Measurements from ENCODE around the gene PLEKHA5. TPM values are rescaled to one million over a fixed set of nuclear protein-coding genes. Genes with fewer than 3 reads are reported as not detected.
"Not testable (repeated sequence)": the region's sequence is repeated elsewhere in the genome, so short reads cannot be mapped to it uniquely, and the experiment has no call there.

PLEKHA5 gene
- polyA plus RNA-seq, 1 of the 3 experiments (the other 2 are of a cell fraction): 7.1 TPM

- no peak for DNase-seq
- Histone ChIP-seq H3F3A (replicated peaks; ENCODE audit: insufficient read depth) (no peaks in the 10 kb centered on the region), H2AFZ (ENCODE audit: low read depth) (no peak overlapping the region), H4K20me1 (ENCODE audit: insufficient read depth) (no peaks in the 10 kb centered on the region), H3K4me3 (ENCODE audit: low read depth in 2 of 2, low read length in 1 of 2) (no peak overlapping the region), H3K9me3 (peaks cover 3% of the 10 kb centered on the region; the same call in 1 of the 2 replicates), H3K4me2 (no peak overlapping the region), H3K9me2 (0 out of 2 replicates have a peak, but pooled peaks cover 2% of the 10 kb centered on the region), H3K4me1 (ENCODE audit: control insufficient read depth in 1 of 2, insufficient read depth in 2 of 2, low read depth in 1 of 2, low read length in 1 of 2) (no peaks in the 10 kb centered on the region), H3K79me2 (ENCODE audit: insufficient read depth) (no peaks in the 10 kb centered on the region), H3K27ac (ENCODE audit: low read depth in 2 of 2, low read length in 1 of 2) (no peak overlapping the region), H3K9ac (no peak overlapping the region), H3K36me3 (replicated peaks in 1 of 2; ENCODE audit: control insufficient read depth in 1 of 2, insufficient read depth in 2 of 2, low read length in 1 of 2) (peaks cover 3 to 25% of the 10 kb centered on the region in 2 experiments), H3K27me3 (ENCODE audit: insufficient read depth) (no peaks in the 10 kb centered on the region)
- ChIA-PET CTCF (interaction anchor here (0.7 to 1.1 kb wide), 3 partner anchors 16 to 152 kb away, joined by 3 read pairs; no protein-coding TSS in a partner anchor), POLR2A (no interaction called here)
- no peak for TF ChIP-seq SIN3A (IDR thresholded peaks at IDR 0.05; ENCODE audit: borderline replicate concordance, low read depth, low read length)
- TF ChIP-seq IRF3 (IDR thresholded peaks at IDR 0.05; ENCODE audit: low read depth, low read length): no peak
- TF ChIP-seq FOSL2 (IDR thresholded peaks at IDR 0.05; ENCODE audit: borderline replicate concordance, low read depth): no peak
- no peak for TF ChIP-seq REST (IDR thresholded peaks at IDR 0.05; ENCODE audit: low read depth, low read length)
- WGBS (ENCODE audit: low lambda C conversion rate): 91% methylated on average over 5 of the region's 5 CpGs
Measured at GRCh38 chr12:19338405-19338804, 208.9 kb downstream of the PLEKHA5 start.

GRCh38 chr12:19350850-19351249, 221.3 kb downstream of the PLEKHA5 start:
- DNase-seq; H3K4me3 ChIP-seq (ENCODE audit: low read depth in 2 of 2, low read length in 1 of 2); H3K79me2 ChIP-seq (ENCODE audit: insufficient read depth); H4K20me1 ChIP-seq (ENCODE audit: insufficient read depth); H3K27me3 ChIP-seq (ENCODE audit: insufficient read depth); H3K4me1 ChIP-seq (ENCODE audit: control insufficient read depth in 1 of 2, insufficient read depth in 2 of 2, low read depth in 1 of 2, low read length in 1 of 2); POLR2A ChIA-PET; H3K4me2 ChIP-seq; H3K27ac ChIP-seq (ENCODE audit: low read depth in 2 of 2, low read length in 1 of 2); H3F3A ChIP-seq (replicated peaks; ENCODE audit: insufficient read depth); H3K9me3 ChIP-seq; H3K9me2 ChIP-seq; H3K9ac ChIP-seq; H2AFZ ChIP-seq (ENCODE audit: low read depth): not testable (repeated sequence)
- peaks cover 0 to 42% of the 10 kb centered on the region in 2 experiments for H3K36me3 ChIP-seq (replicated peaks in 1 of 2; ENCODE audit: control insufficient read depth in 1 of 2, insufficient read depth in 2 of 2, low read length in 1 of 2)
- CTCF ChIA-PET: interaction anchor here (1.6 kb wide), 1 partner anchor 15 kb away, joined by 4 read pairs; no protein-coding TSS in a partner anchor
- WGBS (ENCODE audit: low lambda C conversion rate): 96% methylated on average over 4 of the region's 4 CpGs

- no peak overlapping the region for H3K4me2 ChIP-seq
- H3K36me3 ChIP-seq (replicated peaks in 1 of 2; ENCODE audit: control insufficient read depth in 1 of 2, insufficient read depth in 2 of 2, low read length in 1 of 2): peaks cover 0 to 45% of the 10 kb centered on the region in 2 experiments
- ChIA-PET POLR2A (no interaction called here), CTCF (interaction anchor here (1.6 kb wide), 1 partner anchor 15 kb away, joined by 4 read pairs; no protein-coding TSS in a partner anchor)
- no peaks in the 10 kb centered on the region for H3F3A ChIP-seq (replicated peaks; ENCODE audit: insufficient read depth)
- no peaks in the 10 kb centered on the region for H3K4me1 ChIP-seq (ENCODE audit: control insufficient read depth in 1 of 2, insufficient read depth in 2 of 2, low read depth in 1 of 2, low read length in 1 of 2)
- H4K20me1 ChIP-seq (ENCODE audit: insufficient read depth): no peaks in the 10 kb centered on the region
- no peaks in the 10 kb centered on the region for H3K27me3 ChIP-seq (ENCODE audit: insufficient read depth)
- DNase-seq: no peak
- no peak overlapping the region for H2AFZ ChIP-seq (ENCODE audit: low read depth)
- H3K4me3 ChIP-seq (ENCODE audit: low read depth in 2 of 2, low read length in 1 of 2): no peak overlapping the region
- WGBS (ENCODE audit: low lambda C conversion rate): 97% methylated on average over 2 of the region's 2 CpGs
- H3K79me2 ChIP-seq (ENCODE audit: insufficient read depth): no peaks in the 10 kb centered on the region
- peaks cover 8% of the 10 kb centered on the region; the same call in 1 of the 2 replicates for H3K9me3 ChIP-seq
- H3K27ac ChIP-seq (ENCODE audit: low read depth in 2 of 2, low read length in 1 of 2): no peak overlapping the region
- no peaks in the 10 kb centered on the region for H3K9me2 ChIP-seq
- no peak overlapping the region for H3K9ac ChIP-seq
- TF ChIP-seq PBX3 (IDR thresholded peaks at IDR 0.05) (no peak), TCF12 (IDR thresholded peaks at IDR 0.05) (no peak), EP300 (IDR thresholded peaks at IDR 0.05; ENCODE audit: borderline replicate concordance in 1 of 2, low read depth in 1 of 2, low read length in 1 of 2) (no peak), RXRA (IDR thresholded peaks at IDR 0.05; ENCODE audit: borderline replicate concordance, low read depth) (no peak), NFIC (IDR thresholded peaks at IDR 0.05; ENCODE audit: borderline replicate concordance) (no peak), ELF1 (IDR thresholded peaks at IDR 0.05) (no peak), JUND (IDR thresholded peaks at IDR 0.05) (no peak), TAF1 (IDR thresholded peaks at IDR 0.05; ENCODE audit: borderline replicate concordance, low read depth, low read length) (no peak), USF2 (IDR thresholded peaks at IDR 0.05; ENCODE audit: borderline replicate concordance, low read depth, low read length) (no peak), SIN3A (IDR thresholded peaks at IDR 0.05; ENCODE audit: borderline replicate concordance, low read depth, low read length) (no peak), POLR2AphosphoS5 (IDR thresholded peaks at IDR 0.05; ENCODE audit: low read depth, low read length) (no peak), SMC3 (IDR thresholded peaks at IDR 0.05; ENCODE audit: low read depth, low read length) (no peak), MEF2A (IDR thresholded peaks at IDR 0.05; ENCODE audit: borderline replicate concordance, low read depth) (no peak)
Measured at GRCh38 chr12:19351346-19351745, 221.8 kb downstream of the PLEKHA5 start.
